ENCODE data around the gene SPAG4.

DNA sequence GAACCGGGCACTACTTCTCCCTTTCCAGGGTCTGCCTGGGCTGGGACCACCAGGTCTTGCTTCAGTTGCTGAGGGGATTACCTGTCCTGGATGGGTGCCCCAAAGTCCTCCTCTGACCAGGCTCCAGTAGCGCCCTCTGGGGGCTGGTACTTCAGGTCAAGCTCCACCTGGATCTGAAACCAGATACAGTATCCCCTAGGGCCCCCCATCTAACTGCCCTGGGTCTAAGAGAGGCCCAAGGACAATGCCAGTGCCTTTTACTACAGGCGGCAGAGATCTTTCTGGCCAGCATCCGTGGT lies 11.2 kb upstream of the SPAG4 start:
- TF ChIP-seq, protein P1, sequence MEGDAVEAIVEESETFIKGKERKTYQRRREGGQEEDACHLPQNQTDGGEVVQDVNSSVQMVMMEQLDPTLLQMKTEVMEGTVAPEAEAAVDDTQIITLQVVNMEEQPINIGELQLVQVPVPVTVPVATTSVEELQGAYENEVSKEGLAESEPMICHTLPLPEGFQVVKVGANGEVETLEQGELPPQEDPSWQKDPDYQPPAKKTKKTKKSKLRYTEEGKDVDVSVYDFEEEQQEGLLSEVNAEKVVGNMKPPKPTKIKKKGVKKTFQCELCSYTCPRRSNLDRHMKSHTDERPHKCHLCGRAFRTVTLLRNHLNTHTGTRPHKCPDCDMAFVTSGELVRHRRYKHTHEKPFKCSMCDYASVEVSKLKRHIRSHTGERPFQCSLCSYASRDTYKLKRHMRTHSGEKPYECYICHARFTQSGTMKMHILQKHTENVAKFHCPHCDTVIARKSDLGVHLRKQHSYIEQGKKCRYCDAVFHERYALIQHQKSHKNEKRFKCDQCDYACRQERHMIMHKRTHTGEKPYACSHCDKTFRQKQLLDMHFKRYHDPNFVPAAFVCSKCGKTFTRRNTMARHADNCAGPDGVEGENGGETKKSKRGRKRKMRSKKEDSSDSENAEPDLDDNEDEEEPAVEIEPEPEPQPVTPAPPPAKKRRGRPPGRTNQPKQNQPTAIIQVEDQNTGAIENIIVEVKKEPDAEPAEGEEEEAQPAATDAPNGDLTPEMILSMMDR (IDR thresholded peaks at IDR 0.05) = peak; percentile 45
- TF ChIP-seq ZFX (IDR thresholded peaks at IDR 0.05; ENCODE audit: borderline replicate concordance) = no peak
